Glutamatergic neuron (in vitro differentiated cells): ENCODE data around the gene MRM2. TPM values are rescaled to one million over a fixed set of nuclear protein-coding genes. Genes with fewer than 3 reads are reported as not detected.
A peak's percentile ranks its signal among the peaks of the same experiment; 100 is the strongest.

Experiments
- DNase-seq: peaks from one replicate; pipeline ENCODE4 v3.0.0; 2022
- H3K27ac Mint-ChIP-seq: one replicate; pipeline ENCODE4 v1.8.0; 2020; ENCODE audit warnings: mild to moderate bottlenecking, mixed read lengths, inconsistent platforms; ENCODE audit not compliant: unreplicated experiment
- H3K27me3 Mint-ChIP-seq: one replicate; pipeline ENCODE4 v1.8.0; 2020; ENCODE audit warnings: mild to moderate bottlenecking, moderate library complexity, mixed read lengths, inconsistent platforms; ENCODE audit not compliant: unreplicated experiment
- H3K36me3 Mint-ChIP-seq: one replicate; pipeline ENCODE4 v1.8.0; 2020; ENCODE audit warnings: mild to moderate bottlenecking, mixed read lengths, inconsistent platforms; ENCODE audit not compliant: unreplicated experiment
- H3K4me1 Mint-ChIP-seq: one replicate; pipeline ENCODE4 v1.8.0; 2020; ENCODE audit warnings: mild to moderate bottlenecking, low read depth, mixed read lengths, inconsistent platforms; ENCODE audit not compliant: unreplicated experiment
- H3K4me3 Mint-ChIP-seq: one replicate; pipeline ENCODE4 v1.8.0; 2020; ENCODE audit warnings: mild to moderate bottlenecking, mixed read lengths, inconsistent platforms; ENCODE audit not compliant: unreplicated experiment
- H3K9me3 Mint-ChIP-seq: one replicate; pipeline ENCODE4 v1.8.0; 2020; ENCODE audit warnings: mild to moderate bottlenecking, moderate library complexity, mixed read lengths, inconsistent platforms; ENCODE audit not compliant: unreplicated experiment
- total RNA-seq: library from RNA; stranded (reverse); fragmentation: NEBNext Ultra II Directional; extraction: Animal tissue kit (Norgen Biotek cat#: 25700); gene quantifications from one replicate; pipeline ENCODE4 v1.2.1, GENCODE V29; 2021; ENCODE audit not compliant: unreplicated experiment
- TF ChIP-seq, protein P1 (sequence below): fragments of 200-600 bp; sonication (generic); IDR thresholded peaks from one replicate; pipeline ENCODE4 v1.5.0; 2021; ENCODE audit not compliant: partially characterized antibody, unreplicated experiment

MRM2 gene
- total RNA-seq, 1 donor from 2014 or later: 28.1 TPM

DNA sequence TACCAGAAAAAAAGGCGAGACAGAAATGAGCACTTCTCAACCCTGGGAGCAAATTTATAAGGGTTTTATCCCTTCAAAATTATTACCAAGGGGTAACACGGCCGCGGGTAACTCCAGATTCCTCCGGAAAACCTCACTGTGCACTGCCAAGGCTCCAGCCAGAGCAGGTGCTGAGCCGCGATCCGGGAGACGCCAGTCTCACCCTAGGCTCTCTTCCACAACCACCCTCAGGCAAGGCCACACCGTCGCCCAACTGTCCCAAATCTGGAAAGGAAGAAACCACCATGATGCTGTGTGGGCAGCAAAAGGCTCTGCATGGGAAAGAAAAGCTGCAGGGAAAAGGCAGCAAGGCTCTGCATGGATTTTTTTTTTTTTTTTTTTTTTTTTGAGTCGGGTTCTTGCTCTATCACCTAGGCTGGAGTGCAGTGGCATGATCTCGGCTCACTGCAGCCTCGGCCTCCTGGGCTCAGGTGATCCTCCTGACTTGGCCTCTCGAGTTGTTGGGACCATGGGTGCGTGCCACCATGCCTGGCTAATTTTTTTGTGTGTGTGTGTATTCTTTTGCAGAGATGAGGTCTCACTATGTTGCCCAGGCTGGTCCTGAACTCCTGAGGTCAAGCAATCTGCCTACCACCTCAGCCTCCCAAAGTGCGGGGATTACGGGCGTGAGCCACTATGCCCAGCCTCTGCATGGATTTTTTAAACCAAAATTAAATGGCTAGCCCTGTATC is 48.3 kb downstream of the MRM2 start:
- H3K27me3 Mint-ChIP-seq: no peaks in the 10 kb centered on the region
- peaks cover 23% of the 10 kb centered on the region for H3K4me1 Mint-ChIP-seq
- H3K27ac Mint-ChIP-seq: no peak overlapping the region
- peaks cover 2% of the 10 kb centered on the region for H3K9me3 Mint-ChIP-seq
- DNase-seq: no peak
- peaks cover 14% of the 10 kb centered on the region for H3K36me3 Mint-ChIP-seq
- TF ChIP-seq, protein P1, sequence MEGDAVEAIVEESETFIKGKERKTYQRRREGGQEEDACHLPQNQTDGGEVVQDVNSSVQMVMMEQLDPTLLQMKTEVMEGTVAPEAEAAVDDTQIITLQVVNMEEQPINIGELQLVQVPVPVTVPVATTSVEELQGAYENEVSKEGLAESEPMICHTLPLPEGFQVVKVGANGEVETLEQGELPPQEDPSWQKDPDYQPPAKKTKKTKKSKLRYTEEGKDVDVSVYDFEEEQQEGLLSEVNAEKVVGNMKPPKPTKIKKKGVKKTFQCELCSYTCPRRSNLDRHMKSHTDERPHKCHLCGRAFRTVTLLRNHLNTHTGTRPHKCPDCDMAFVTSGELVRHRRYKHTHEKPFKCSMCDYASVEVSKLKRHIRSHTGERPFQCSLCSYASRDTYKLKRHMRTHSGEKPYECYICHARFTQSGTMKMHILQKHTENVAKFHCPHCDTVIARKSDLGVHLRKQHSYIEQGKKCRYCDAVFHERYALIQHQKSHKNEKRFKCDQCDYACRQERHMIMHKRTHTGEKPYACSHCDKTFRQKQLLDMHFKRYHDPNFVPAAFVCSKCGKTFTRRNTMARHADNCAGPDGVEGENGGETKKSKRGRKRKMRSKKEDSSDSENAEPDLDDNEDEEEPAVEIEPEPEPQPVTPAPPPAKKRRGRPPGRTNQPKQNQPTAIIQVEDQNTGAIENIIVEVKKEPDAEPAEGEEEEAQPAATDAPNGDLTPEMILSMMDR: no peak
- H3K4me3 Mint-ChIP-seq: no peak overlapping the region

DNA sequence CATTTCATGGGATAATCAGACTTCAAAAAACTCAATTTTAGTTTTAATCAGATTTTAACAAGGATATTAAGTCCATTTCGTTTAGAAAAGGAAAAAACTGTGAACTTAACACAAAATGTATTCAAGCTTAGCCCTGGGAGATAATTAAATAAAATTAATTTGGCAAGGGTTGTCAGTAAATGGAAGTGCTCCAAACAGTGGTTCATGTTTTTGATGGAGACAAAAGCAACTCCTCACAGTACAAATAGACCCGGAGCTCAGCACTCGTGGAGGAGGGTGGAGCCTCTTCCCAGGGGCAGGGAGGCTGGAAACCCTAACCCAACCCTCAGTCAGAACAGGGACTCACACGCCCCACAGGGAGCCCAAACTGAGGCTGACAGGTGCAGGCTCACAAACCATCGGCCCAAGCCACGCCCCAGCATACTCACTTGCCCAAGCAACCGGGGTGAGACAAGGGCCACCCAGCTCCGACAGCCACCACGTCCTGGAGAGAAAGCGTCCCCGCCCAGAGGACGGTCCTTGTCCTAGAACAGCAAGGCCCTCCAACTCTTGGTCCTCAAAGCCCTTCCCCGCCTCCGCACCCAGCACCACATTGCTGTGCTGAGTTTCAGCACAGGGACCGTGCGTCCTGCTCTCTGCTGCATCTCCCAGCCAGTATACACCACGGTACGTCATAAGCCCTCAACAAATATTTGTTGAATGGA is 49.0 kb downstream of the MRM2 start:
- H3K36me3 Mint-ChIP-seq: peaks cover 21% of the 10 kb centered on the region
- peaks cover 23% of the 10 kb centered on the region for H3K4me1 Mint-ChIP-seq
- DNase-seq: no peak
- peaks cover 2% of the 10 kb centered on the region for H3K9me3 Mint-ChIP-seq
- no peaks in the 10 kb centered on the region for H3K27me3 Mint-ChIP-seq
- H3K27ac Mint-ChIP-seq: peak overlapping the region; percentile 6
- TF ChIP-seq, protein P1: no peak
- no peak overlapping the region for H3K4me3 Mint-ChIP-seq

DNA sequence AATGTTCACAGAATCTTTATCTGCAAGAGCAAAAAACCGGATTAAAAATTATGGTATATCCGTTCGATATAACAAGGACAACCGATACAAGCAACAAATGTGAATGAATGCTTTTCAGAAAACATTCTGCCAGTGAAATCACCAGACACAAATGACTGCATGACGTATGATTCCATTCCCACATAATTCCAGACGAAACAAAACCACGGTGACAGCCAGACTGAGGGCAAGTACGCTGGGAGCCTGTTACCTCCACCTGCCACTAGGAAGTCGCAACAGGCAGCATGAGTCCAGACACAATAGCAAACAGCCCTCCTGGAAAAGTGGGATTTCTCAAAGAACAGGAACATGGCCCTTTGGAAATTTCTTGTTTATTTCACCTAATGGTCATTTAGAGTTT is 51.0 kb downstream of the MRM2 start:
- H3K9me3 Mint-ChIP-seq: peaks cover 2% of the 10 kb centered on the region
- peaks cover 16% of the 10 kb centered on the region for H3K4me1 Mint-ChIP-seq
- H3K27me3 Mint-ChIP-seq: no peaks in the 10 kb centered on the region
- H3K4me3 Mint-ChIP-seq: no peak overlapping the region
- no peak for DNase-seq
- TF ChIP-seq, protein P1: no peak
- H3K27ac Mint-ChIP-seq: no peak overlapping the region
- peaks cover 21% of the 10 kb centered on the region for H3K36me3 Mint-ChIP-seq

DNA sequence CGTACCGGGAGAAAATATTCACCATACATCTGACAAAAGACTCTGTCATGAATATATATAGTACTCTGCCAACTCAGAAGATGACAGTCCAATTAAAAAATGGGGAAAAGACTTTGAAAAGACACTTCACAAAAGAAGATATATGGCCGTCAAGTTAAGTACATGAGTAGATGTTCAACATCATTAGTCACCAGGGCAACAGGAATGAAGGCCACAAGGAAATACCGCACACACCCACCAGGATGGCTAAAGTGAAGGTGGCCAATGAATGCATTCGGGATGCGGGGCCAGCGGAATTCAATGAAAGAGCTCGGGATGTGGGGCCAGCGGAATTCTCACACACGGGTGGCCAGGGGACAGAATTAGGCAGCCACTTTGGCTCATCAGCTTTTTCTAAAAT is 51.5 kb downstream of the MRM2 start:
- H3K4me1 Mint-ChIP-seq: peaks cover 21% of the 10 kb centered on the region
- H3K27me3 Mint-ChIP-seq: no peaks in the 10 kb centered on the region
- no peak overlapping the region for H3K27ac Mint-ChIP-seq
- TF ChIP-seq, protein P1: no peak
- peaks cover 2% of the 10 kb centered on the region for H3K9me3 Mint-ChIP-seq
- DNase-seq: no peak
- no peak overlapping the region for H3K4me3 Mint-ChIP-seq
- peaks cover 21% of the 10 kb centered on the region for H3K36me3 Mint-ChIP-seq

DNA sequence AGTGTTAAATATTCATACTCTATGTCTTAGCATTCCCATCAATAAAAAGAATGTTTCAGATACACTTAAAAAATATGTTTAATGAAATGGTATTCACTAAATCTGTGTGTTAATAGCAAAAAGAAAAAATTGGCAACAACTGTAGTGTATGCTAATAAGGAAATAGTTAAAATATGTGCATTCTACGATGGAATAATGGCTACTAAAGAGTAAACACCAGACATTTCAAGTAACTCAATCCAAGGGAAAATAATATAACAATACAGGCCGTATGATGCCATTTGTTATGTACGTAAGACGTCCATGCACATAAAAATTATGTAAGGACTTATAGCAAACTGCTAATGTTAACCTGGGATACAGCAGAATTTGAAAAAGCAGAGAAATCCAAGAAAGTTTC is 55.8 kb downstream of the MRM2 start:
- TF ChIP-seq, protein P1: no peak
- no peak overlapping the region for H3K4me3 Mint-ChIP-seq
- H3K27me3 Mint-ChIP-seq: no peaks in the 10 kb centered on the region
- H3K4me1 Mint-ChIP-seq: peaks cover 23% of the 10 kb centered on the region
- DNase-seq: no peak
- peaks cover 25% of the 10 kb centered on the region for H3K36me3 Mint-ChIP-seq
- peak overlapping the region; percentile 92 for H3K27ac Mint-ChIP-seq
- H3K9me3 Mint-ChIP-seq: peaks cover 2% of the 10 kb centered on the region
